Ectodermal cell (in vitro differentiated cells): Measurements from ENCODE around the gene POU2F3.

Experiments used
- H3K27ac ChIP-seq: 2 replicates; pipeline ENCODE4 v1.7.0; 2013; ENCODE audit warnings: mild to moderate bottlenecking, low read depth, low read length; ENCODE audit not compliant: insufficient read depth, poor library complexity, severe bottlenecking
- H3K27me3 ChIP-seq: 2 replicates; pipeline ENCODE4 v1.7.0; 2013; ENCODE audit warnings: mild to moderate bottlenecking, low read length; ENCODE audit not compliant: insufficient read depth, control insufficient read depth, poor library complexity, severe bottlenecking
- H3K36me3 ChIP-seq: one replicate; pipeline ENCODE4 v1.7.0; 2013; ENCODE audit warnings: low read length; ENCODE audit not compliant: control insufficient read depth, insufficient read depth
- H3K4me1 ChIP-seq: one replicate; pipeline ENCODE4 v1.7.0; 2013; ENCODE audit warnings: low read length; ENCODE audit not compliant: control insufficient read depth, insufficient read depth
- H3K4me3 ChIP-seq: 2 replicates; pipeline ENCODE4 v1.7.0; 2013; ENCODE audit warnings: low read depth, low read length, control low read depth; ENCODE audit not compliant: insufficient read depth
- H3K9me3 ChIP-seq: 2 replicates; pipeline ENCODE4 v1.7.0; 2013; ENCODE audit warnings: mild to moderate bottlenecking, low read length, moderate library complexity; ENCODE audit not compliant: control insufficient read depth
- WGBS, 2 experiments: methylation state at CpG; one replicate each; pipeline ENCODE4 v1.1.7; 2013; ENCODE audit warnings: missing lambda C conversion rate in 2 of 2; 5-methylcytosine and 5-hydroxymethylcytosine counted together

Gene POU2F3

GRCh38 chr11:120218695-120219033 lies 21.3 kb upstream of the POU2F3 start:
- Histone ChIP-seq H3K27me3 (peaks cover 25% of the 10 kb centered on the region), H3K27ac (no peak overlapping the region), H3K4me3 (no peak overlapping the region), H3K9me3 (no peaks in the 10 kb centered on the region), H3K36me3 (no peaks in the 10 kb centered on the region), H3K4me1 (peaks cover 32% of the 10 kb centered on the region)
- WGBS, 2 experiments = 87 to 88% methylated on average over 10 of the region's 10 CpGs

GRCh38 chr11:120219232-120219937 lies 20.6 kb upstream of the POU2F3 start:
- no peaks in the 10 kb centered on the region for H3K9me3 ChIP-seq
- H3K36me3 ChIP-seq = no peaks in the 10 kb centered on the region
- peaks cover 34% of the 10 kb centered on the region for H3K4me1 ChIP-seq
- no peak overlapping the region for H3K27ac ChIP-seq
- H3K27me3 ChIP-seq = peaks cover 18% of the 10 kb centered on the region
- no peak overlapping the region for H3K4me3 ChIP-seq
- 86 to 87% methylated on average over 13 of the region's 13 CpGs for WGBS, 2 experiments

GRCh38 chr11:120219938-120220746 lies 19.8 kb upstream of the POU2F3 start:
- H3K4me3 ChIP-seq = no peak overlapping the region
- peaks cover 12% of the 10 kb centered on the region for H3K27me3 ChIP-seq
- 56 to 59% methylated on average over 9 of the region's 9 CpGs for WGBS, 2 experiments
- H3K27ac ChIP-seq = no peak overlapping the region
- H3K36me3 ChIP-seq = no peaks in the 10 kb centered on the region
- H3K9me3 ChIP-seq = no peaks in the 10 kb centered on the region
- peaks cover 41% of the 10 kb centered on the region for H3K4me1 ChIP-seq

GRCh38 chr11:120220747-120221037 lies 19.2 kb upstream of the POU2F3 start:
- H3K4me1 ChIP-seq = peaks cover 47% of the 10 kb centered on the region

GRCh38 chr11:120221115-120221752 lies 18.7 kb upstream of the POU2F3 start:
- Histone ChIP-seq H3K36me3 (no peaks in the 10 kb centered on the region), H3K27ac (no peak overlapping the region), H3K4me3 (no peak overlapping the region), H3K4me1 (peaks cover 48% of the 10 kb centered on the region), H3K9me3 (no peaks in the 10 kb centered on the region), H3K27me3 (peaks cover 5% of the 10 kb centered on the region)
- 89 to 97% methylated on average over 1 of the region's 1 CpG for WGBS, 2 experiments

More at GRCh38 chr11:120220747-120221037, 19.2 kb upstream of the POU2F3 start:
- Histone ChIP-seq H3K36me3 (no peaks in the 10 kb centered on the region), H3K4me3 (no peak overlapping the region), H3K27ac (no peak overlapping the region), H3K27me3 (peaks cover 8% of the 10 kb centered on the region), H3K9me3 (no peaks in the 10 kb centered on the region)
- WGBS, 2 experiments = 84% methylated on average over 4 of the region's 4 CpGs

- 92 to 94% methylated on average over 8 of the region's 8 CpGs for WGBS, 2 experiments
- peaks cover 44% of the 10 kb centered on the region for H3K4me1 ChIP-seq
Measured at GRCh38 chr11:120222916-120223315, 17.0 kb upstream of the POU2F3 start.

GRCh38 chr11:120223793-120224192 lies 16.1 kb upstream of the POU2F3 start:
- Histone ChIP-seq H3K27ac (no peak overlapping the region), H3K4me1 (peaks cover 35% of the 10 kb centered on the region), H3K4me3 (no peak overlapping the region), H3K27me3 (no peaks in the 10 kb centered on the region), H3K9me3 (no peaks in the 10 kb centered on the region), H3K36me3 (no peaks in the 10 kb centered on the region)
- 72 to 73% methylated on average over 1 of the region's 1 CpG for WGBS, 2 experiments

More at GRCh38 chr11:120222916-120223315, 17.0 kb upstream of the POU2F3 start:
- no peaks in the 10 kb centered on the region for H3K27me3 ChIP-seq
- H3K9me3 ChIP-seq = no peaks in the 10 kb centered on the region
- no peak overlapping the region for H3K4me3 ChIP-seq
- no peak overlapping the region for H3K27ac ChIP-seq
- H3K36me3 ChIP-seq = no peaks in the 10 kb centered on the region

GRCh38 chr11:120224361-120224760 lies 15.6 kb upstream of the POU2F3 start:
- 92 to 93% methylated on average over 6 of the region's 6 CpGs for WGBS, 2 experiments
- Histone ChIP-seq H3K4me1 (peaks cover 29% of the 10 kb centered on the region), H3K27me3 (no peaks in the 10 kb centered on the region), H3K4me3 (no peak overlapping the region), H3K9me3 (no peaks in the 10 kb centered on the region), H3K36me3 (no peaks in the 10 kb centered on the region), H3K27ac (no peak overlapping the region)

- Histone ChIP-seq H3K36me3 (no peaks in the 10 kb centered on the region), H3K4me1 (peaks cover 20% of the 10 kb centered on the region), H3K4me3 (no peak overlapping the region), H3K27ac (no peak overlapping the region), H3K9me3 (no peaks in the 10 kb centered on the region), H3K27me3 (no peaks in the 10 kb centered on the region)
- WGBS, 2 experiments = 64 to 65% methylated on average over 22 of the region's 22 CpGs
Measured at GRCh38 chr11:120224972-120225909, 14.7 kb upstream of the POU2F3 start.
